ENCODE data around the gene SRSF1. TPM values are rescaled to one million over a fixed set of nuclear protein-coding genes. Genes with fewer than 3 reads are reported as not detected.

The SRSF1 gene
- total RNA-seq, 2 experiments from 2014 or later = 115 to 121 TPM

- Mint-ChIP-seq H3K36me3 (ENCODE audit: low read depth) (no peaks in the 10 kb centered on the region), H3K27ac (no peak overlapping the region), H3K4me3 (no peak overlapping the region), H3K27me3 (peaks cover 41% of the 10 kb centered on the region), H3K4me1 (ENCODE audit: low read depth) (no peaks in the 10 kb centered on the region), H3K9me3 (no peaks in the 10 kb centered on the region)
- Histone ChIP-seq H3K27ac (ENCODE audit: low read depth in 1 of 2, low read length in 2 of 2) (no peak overlapping the region), H3K9me3 (ENCODE audit: control insufficient read depth in 1 of 2, insufficient read depth in 1 of 2, low read length in 2 of 2) (no peaks in the 10 kb centered on the region), H3K27me3 (ENCODE audit: control insufficient read depth in 1 of 2, insufficient read depth in 2 of 2, low read length in 2 of 2) (peaks cover 0 to 4% of the 10 kb centered on the region in 2 experiments), H3K4me3 (ENCODE audit: low read length) (no peak overlapping the region), H3K4me1 (ENCODE audit: insufficient read depth, low read length) (no peaks in the 10 kb centered on the region), H3K36me3 (ENCODE audit: insufficient read depth, low read length) (no peaks in the 10 kb centered on the region)
- ChIA-PET CTCF (no interaction called here), POLR2A (no interaction called here)
- DNase-seq (no peak), ATAC-seq (ENCODE audit: poor library complexity) (no peak)
- intact Hi-C loops (cut with DNase I, micrococcal nuclease) = no loop called here
- TF ChIP-seq CTCF (IDR thresholded peaks at IDR 0.05) = no peak
Measured at GRCh38 chr17:58032691-58033415, 25.8 kb upstream of the SRSF1 start.

- Histone ChIP-seq H3K4me3 (ENCODE audit: low read length) (no peak overlapping the region), H3K9me3 (ENCODE audit: control insufficient read depth in 1 of 2, insufficient read depth in 1 of 2, low read length in 2 of 2) (no peaks in the 10 kb centered on the region), H3K27ac (ENCODE audit: low read depth in 1 of 2, low read length in 2 of 2) (no peak overlapping the region), H3K27me3 (ENCODE audit: control insufficient read depth in 1 of 2, insufficient read depth in 2 of 2, low read length in 2 of 2) (peaks cover 2 to 11% of the 10 kb centered on the region in 2 experiments), H3K4me1 (ENCODE audit: insufficient read depth, low read length) (no peaks in the 10 kb centered on the region), H3K36me3 (ENCODE audit: insufficient read depth, low read length) (no peaks in the 10 kb centered on the region)
- Mint-ChIP-seq H3K36me3 (ENCODE audit: low read depth) (no peaks in the 10 kb centered on the region), H3K4me1 (ENCODE audit: low read depth) (no peaks in the 10 kb centered on the region), H3K27ac (no peak overlapping the region), H3K4me3 (no peak overlapping the region), H3K27me3 (peaks cover 66% of the 10 kb centered on the region), H3K9me3 (no peaks in the 10 kb centered on the region)
- ChIA-PET CTCF (no interaction called here), POLR2A (interaction anchor here (0.5 kb wide), 1 partner anchor 142 kb away, joined by 4 read pairs; no protein-coding TSS in a partner anchor)
- DNase-seq (no peak), ATAC-seq (ENCODE audit: poor library complexity) (no peak)
- intact Hi-C loops (cut with DNase I, micrococcal nuclease) = no loop called here
- TF ChIP-seq CTCF (IDR thresholded peaks at IDR 0.05) = no peak
Measured at GRCh38 chr17:58028578-58028977, 21.5 kb upstream of the SRSF1 start.

- TF ChIP-seq CTCF (IDR thresholded peaks at IDR 0.05) = no peak
Measured at GRCh38 chr17:58020401-58020800, 13.4 kb upstream of the SRSF1 start.

More at GRCh38 chr17:58020401-58020800, 13.4 kb upstream of the SRSF1 start:
- DNase-seq (no peak), ATAC-seq (ENCODE audit: poor library complexity) (no peak)
- H3K27ac ChIP-seq (ENCODE audit: low read depth in 1 of 2, low read length in 2 of 2) = no peak overlapping the region
- H3K27me3 ChIP-seq (ENCODE audit: control insufficient read depth in 1 of 2, insufficient read depth in 2 of 2, low read length in 2 of 2) = peaks cover 5 to 17% of the 10 kb centered on the region in 2 experiments
- Mint-ChIP-seq H3K27ac (no peak overlapping the region), H3K36me3 (ENCODE audit: low read depth) (no peaks in the 10 kb centered on the region), H3K27me3 (peaks cover 46% of the 10 kb centered on the region), H3K4me3 (no peak overlapping the region), H3K4me1 (ENCODE audit: low read depth) (no peaks in the 10 kb centered on the region), H3K9me3 (no peaks in the 10 kb centered on the region)
- H3K4me1 ChIP-seq (ENCODE audit: insufficient read depth, low read length) = no peaks in the 10 kb centered on the region
- CTCF ChIA-PET = no interaction called here
- H3K9me3 ChIP-seq (ENCODE audit: control insufficient read depth in 1 of 2, insufficient read depth in 1 of 2, low read length in 2 of 2) = no peaks in the 10 kb centered on the region
- POLR2A ChIA-PET = no interaction called here
- H3K36me3 ChIP-seq (ENCODE audit: insufficient read depth, low read length) = no peaks in the 10 kb centered on the region
- H3K4me3 ChIP-seq (ENCODE audit: low read length) = no peak overlapping the region
- intact Hi-C loops (cut with DNase I, micrococcal nuclease) = no loop called here

Measured in CD4-positive, alpha-beta T cell (primary cell).